ENCODE data around the gene SPATC1L. TPM values are rescaled to one million over a fixed set of nuclear protein-coding genes. Genes with fewer than 3 reads are reported as not detected.

Gene SPATC1L
- total and polyA plus RNA-seq, 2 donors (not counting 3 experiments of a cell fraction or from before 2014, with no cell fraction given), result 11.5 to 15.3 TPM

DNA sequence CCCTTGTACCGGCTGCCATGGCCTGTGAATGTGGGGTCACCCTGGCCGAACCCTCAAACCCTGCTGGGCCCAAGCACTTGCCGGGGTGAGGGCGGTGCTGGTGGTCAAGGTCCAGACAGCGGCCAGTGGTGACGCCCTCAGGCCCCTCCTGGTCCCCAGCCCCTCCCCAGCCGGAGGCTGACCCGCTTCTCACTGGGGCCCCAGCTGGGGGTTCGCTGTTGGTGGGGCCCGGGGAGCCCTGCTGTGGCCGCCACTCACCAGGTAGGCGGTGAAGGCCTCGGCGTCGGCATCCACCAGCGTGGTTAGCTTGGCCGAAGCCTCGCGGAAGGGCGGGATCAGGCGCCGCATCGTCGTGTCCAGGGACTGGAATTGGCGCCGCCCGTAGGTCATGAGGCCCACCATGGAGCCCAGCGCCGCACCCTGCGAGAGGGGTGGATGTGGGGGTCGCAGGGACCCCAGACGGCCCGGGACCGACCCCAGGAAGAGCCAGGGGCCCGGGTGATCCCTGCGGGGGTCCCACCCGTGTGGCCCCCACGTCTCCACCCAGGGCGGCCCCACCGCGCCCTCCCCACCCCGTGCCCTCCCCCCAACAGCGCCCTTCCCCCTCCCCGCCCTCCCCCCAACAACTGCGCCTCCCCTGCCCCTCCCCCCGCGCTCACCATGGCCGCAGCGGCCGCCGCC is 39.0 kb downstream of the SPATC1L start:
- dilution Hi-C loops (cut with MboI; ENCODE audit: extremely low pct_ligation_motif_present, low sequenced_read_pairs), result no loop called here
- no peak overlapping the region for H3K9ac ChIP-seq (replicated peaks; ENCODE audit: extremely low read depth, insufficient read depth, low read length)
- H3K27ac ChIP-seq (ENCODE audit: insufficient read depth, low read depth, low read length), result no peak overlapping the region
- no peaks in the 10 kb centered on the region for H3K36me3 ChIP-seq (ENCODE audit: control insufficient read depth in 2 of 2, extremely low read depth in 1 of 2, insufficient read depth in 2 of 2, low read length in 2 of 2)
- peaks cover 0 to 2% of the 10 kb centered on the region in 2 experiments for H3K27me3 ChIP-seq (ENCODE audit: control insufficient read depth in 2 of 2, insufficient read depth in 2 of 2, low read length in 2 of 2)
- H2AFZ ChIP-seq (ENCODE audit: low read depth, low read length), result no peak overlapping the region
- no peaks in the 10 kb centered on the region for H3K9me3 ChIP-seq (replicated peaks; ENCODE audit: control insufficient read depth, insufficient read depth, low read length)
- FAIRE-seq, result no peak
- no peaks in the 10 kb centered on the region for H3K79me2 ChIP-seq (ENCODE audit: control insufficient read depth, insufficient read depth, low read length)
- no TSS peak for BruUV-seq (replicated peaks)
- H4K20me1 ChIP-seq (replicated peaks; ENCODE audit: control insufficient read depth, extremely low read depth, insufficient read depth, low read length), result no peaks in the 10 kb centered on the region
- POLR2A ChIA-PET, result no interaction called here
- H3K4me2 ChIP-seq (ENCODE audit: insufficient read depth, low read length), result no peak overlapping the region
- intact Hi-C loops (cut with micrococcal nuclease), result loop anchor here (5.0 kb wide), 1 partner anchor 82 kb away; the partner anchor contains the start of gene LSS
- peaks cover 3% of the 10 kb centered on the region for H3K4me1 ChIP-seq (ENCODE audit: control insufficient read depth, extremely low read depth, insufficient read depth, low read length)
- TF ChIP-seq, protein P1, sequence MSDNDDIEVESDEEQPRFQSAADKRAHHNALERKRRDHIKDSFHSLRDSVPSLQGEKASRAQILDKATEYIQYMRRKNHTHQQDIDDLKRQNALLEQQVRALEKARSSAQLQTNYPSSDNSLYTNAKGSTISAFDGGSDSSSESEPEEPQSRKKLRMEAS (IDR thresholded peaks at IDR 0.05; ENCODE audit: insufficient read depth, insufficient read length), result no peak
- TF ChIP-seq EZH2 (IDR thresholded peaks at IDR 0.05; ENCODE audit: borderline replicate concordance, low read depth, low read length, severe bottlenecking) (no peak), GATA2 (IDR thresholded peaks at IDR 0.05; ENCODE audit: insufficient read depth, insufficient read length, low read depth, low read length) (no peak), FOS (IDR thresholded peaks at IDR 0.05; ENCODE audit: borderline replicate concordance, insufficient read depth, low read length) (no peak), POLR2AphosphoS5 (IDR thresholded peaks at IDR 0.05; ENCODE audit: insufficient read depth, low read depth, low read length) (no peak), POLR2A (IDR thresholded peaks at IDR 0.05; ENCODE audit: low read depth, low read length) (no peak), MYC (IDR thresholded peaks at IDR 0.05; ENCODE audit: low read depth, low read length) (no peak), JUN (IDR thresholded peaks at IDR 0.05; ENCODE audit: borderline replicate concordance, insufficient read depth, insufficient read length, low read depth) (no peak)
- TF ChIP-seq, protein P2, sequence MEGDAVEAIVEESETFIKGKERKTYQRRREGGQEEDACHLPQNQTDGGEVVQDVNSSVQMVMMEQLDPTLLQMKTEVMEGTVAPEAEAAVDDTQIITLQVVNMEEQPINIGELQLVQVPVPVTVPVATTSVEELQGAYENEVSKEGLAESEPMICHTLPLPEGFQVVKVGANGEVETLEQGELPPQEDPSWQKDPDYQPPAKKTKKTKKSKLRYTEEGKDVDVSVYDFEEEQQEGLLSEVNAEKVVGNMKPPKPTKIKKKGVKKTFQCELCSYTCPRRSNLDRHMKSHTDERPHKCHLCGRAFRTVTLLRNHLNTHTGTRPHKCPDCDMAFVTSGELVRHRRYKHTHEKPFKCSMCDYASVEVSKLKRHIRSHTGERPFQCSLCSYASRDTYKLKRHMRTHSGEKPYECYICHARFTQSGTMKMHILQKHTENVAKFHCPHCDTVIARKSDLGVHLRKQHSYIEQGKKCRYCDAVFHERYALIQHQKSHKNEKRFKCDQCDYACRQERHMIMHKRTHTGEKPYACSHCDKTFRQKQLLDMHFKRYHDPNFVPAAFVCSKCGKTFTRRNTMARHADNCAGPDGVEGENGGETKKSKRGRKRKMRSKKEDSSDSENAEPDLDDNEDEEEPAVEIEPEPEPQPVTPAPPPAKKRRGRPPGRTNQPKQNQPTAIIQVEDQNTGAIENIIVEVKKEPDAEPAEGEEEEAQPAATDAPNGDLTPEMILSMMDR (IDR thresholded peaks at IDR 0.05; ENCODE audit: extremely low read depth in 1 of 2, insufficient read depth in 1 of 2, low read depth in 1 of 2, low read length in 2 of 2), result no peak
- DNase-seq (ENCODE audit: low read depth, low spot score), result no peak
- no peak overlapping the region for H3K4me3 ChIP-seq (replicated peaks in 1 of 3; ENCODE audit: insufficient read depth in 1 of 3, low read depth in 1 of 3, low read length in 3 of 3)
- CTCF ChIA-PET, result no interaction called here
- H3K9me1 ChIP-seq (replicated peaks; ENCODE audit: control insufficient read depth, extremely low read depth, insufficient read depth, low read length), result no peaks in the 10 kb centered on the region
